HepG2 (cell line): ENCODE results near the gene VAC14. TPM values are rescaled to one million over a fixed set of nuclear protein-coding genes. Genes with fewer than 3 reads are reported as not detected.
A peak's percentile ranks its signal among the peaks of the same experiment; 100 is the strongest.

Source experiments
- ATAC-seq: fragments of 200-7000 bp; cut with Tn5 transposase; 3 replicates; pipeline ENCODE4 v1.9.1; 2020; ENCODE audit warnings: mild to moderate bottlenecking, moderate library complexity
- BruUV-seq: library from RNA; stranded (reverse); fragments of 400-500 nt; replicated peaks from 2 replicates; lab custom pipeline; 2021; lab: Mats Ljungman, UMichigan
- CTCF ChIA-PET: fragments of 300-600 bp; formaldehyde crosslinking; extraction: SDS; loops from one replicate; lab custom pipeline; 2021; ENCODE audit warnings: low total read pairs, inconsistent platforms, low intra/inter-chr PET ratio; lab: Yijun Ruan, JAX
- POLR2A ChIA-PET: fragments of 350-600 bp; sonication (Branson Sonifier 250); formaldehyde crosslinking; loops from one replicate; lab custom pipeline; 2020; ENCODE audit warnings: antibody characterized with exemption, inconsistent platforms; lab: Yijun Ruan, JAX
- DNase-seq: peaks from one replicate; pipeline ENCODE4 v3.0.0-alpha.2; 2015; ENCODE audit warnings: low spot score
- FAIRE-seq: peaks from 3 replicates; lab custom pipeline; 2011; peaks lifted over from hg19 to GRCh38; lab: Jason Lieb, UNC
- H2AFZ ChIP-seq: one replicate; pipeline ENCODE4 v1.6.1; 2011; ENCODE audit warnings: low read length, inconsistent platforms
- H3K27ac ChIP-seq: fragments of 300-600 bp; 3 replicates; pipeline ENCODE4 v1.8.0; 2011; ENCODE audit warnings: mixed run types, mild to moderate bottlenecking, mixed read lengths, low read length, inconsistent platforms; ENCODE audit not compliant: insufficient read depth; ENCODE audit errors: extremely low read length
- H3K27me3 ChIP-seq, 2 experiments: fragments of 200-600 bp in 1 of 2; 2 replicates in 1 of 2; 3 replicates in 1 of 2; pipeline versions ENCODE4 v1.6.0 to v1.8.0; 2011; ENCODE audit warnings: low read length in 2 of 2, mild to moderate bottlenecking in 2 of 2, moderate library complexity in 2 of 2, inconsistent platforms in 1 of 2; ENCODE audit not compliant: insufficient read depth in 2 of 2, control insufficient read depth in 1 of 2
- H3K36me3 ChIP-seq, 2 experiments: fragments of 200-600 bp in 1 of 2; replicated peaks in 1 of 2; 2 replicates in 1 of 2; 3 replicates in 1 of 2; pipeline versions ENCODE4 v1.5.1 to v1.8.0; 2011; ENCODE audit warnings: low read length in 2 of 2, inconsistent platforms in 1 of 2; ENCODE audit not compliant: insufficient read depth in 2 of 2, control insufficient read depth in 1 of 2
- H3K4me1 ChIP-seq: 2 replicates; pipeline ENCODE4 v1.5.1; 2012; ENCODE audit warnings: low read length, inconsistent platforms; ENCODE audit not compliant: insufficient read depth
- H3K4me2 ChIP-seq: 2 replicates; pipeline ENCODE4 v1.6.0; 2011; ENCODE audit warnings: low read depth, low read length, inconsistent platforms
- H3K4me3 ChIP-seq, 3 experiments: fragments of 200-600 bp in 1 of 3; sonication (generic), shearing (Covaris generic) in 1 of 3; replicated peaks in 1 of 3; 2 replicates each; pipeline ENCODE4 v1.5.1; 2011 to 2016; ENCODE audit warnings: low read length in 3 of 3, inconsistent platforms in 2 of 3, low read depth in 2 of 3, mild to moderate bottlenecking in 2 of 3, control low read depth in 1 of 3, mixed read lengths in 1 of 3; ENCODE audit not compliant: insufficient read depth in 1 of 3
- H3K79me2 ChIP-seq: one replicate; pipeline ENCODE4 v1.6.1; 2011; ENCODE audit warnings: low read length, inconsistent platforms; ENCODE audit not compliant: insufficient read depth
- H3K9ac ChIP-seq: 2 replicates; pipeline ENCODE4 v1.6.0; 2011; ENCODE audit warnings: mild to moderate bottlenecking, low read depth, low read length, inconsistent platforms; ENCODE audit not compliant: insufficient read depth
- H3K9me3 ChIP-seq: 2 replicates; pipeline ENCODE4 v1.5.1; 2012; ENCODE audit warnings: mild to moderate bottlenecking, low read length
- H4K20me1 ChIP-seq: 2 replicates; pipeline ENCODE4 v1.6.0; 2011; ENCODE audit warnings: inconsistent platforms, mild to moderate bottlenecking, low read length, moderate library complexity; ENCODE audit not compliant: insufficient read depth
- BRD4 ChIP-seq: sonication (generic); formaldehyde crosslinking; IDR thresholded peaks from 2 replicates; pipeline ENCODE4 v1.4.0; 2020; ENCODE audit warnings: missing genetic modification reagents
- NFE2L2 ChIP-seq: fragments of 150-350 bp; IDR thresholded peaks from 2 replicates; pipeline ENCODE4 v1.6.1; 2014; ENCODE audit warnings: low read length
- RBFOX2 ChIP-seq: fragments of 200-400 bp; formaldehyde crosslinking; IDR thresholded peaks from 2 replicates; pipeline ENCODE4 v1.6.1; 2017; ENCODE audit warnings: low read depth, mild to moderate bottlenecking, low read length
- RBM22 ChIP-seq: fragments of 200-400 bp; formaldehyde crosslinking; optimal IDR thresholded peaks from 2 replicates; pipeline ENCODE3; 2017; ENCODE audit warnings: mild to moderate bottlenecking, low read length, moderate library complexity
- WGBS: methylation state at CpG from one replicate; pipeline ENCODE4 v1.1.6; 2017; ENCODE audit warnings: low lambda C conversion rate; 5-methylcytosine and 5-hydroxymethylcytosine counted together
- in situ Hi-C: cut with HindIII; loops from 2 replicates; pipeline ENCODE4 v1.10.0; 2017; ENCODE audit warnings: low pct_unique_long_range_greater_than_20kb; ENCODE audit not compliant: extremely low pct_ligation_motif_present
- intact Hi-C: fragments of 100-400 bp; cut with micrococcal nuclease; formaldehyde crosslinking; loops from one replicate; pipeline ENCODE4 v1.10.0; 2022; ENCODE audit not compliant: unreplicated experiment
- polyA plus RNA-seq, 8 experiments: library from polyadenylated mRNA; depleted of rRNA in 3 of 8; stranded (reverse) in 7 of 8; unstranded in 1 of 8; fragments of >200 nt; fragmentation: Illumina TruSeq in 4 of 8; extraction: Trizol in 4 of 8; gene quantifications; 2 replicates each; pipeline versions ENCODE4 v1.2.1 to v1.2.3, GENCODE V29; 2011 to 2016; ENCODE audit warnings: low read depth in 4 of 8, missing spikeins in 1 of 8, mixed read lengths in 1 of 8; ENCODE audit not compliant: insufficient read depth in 1 of 8
- total RNA-seq, 5 experiments: library from RNA; depleted of rRNA; stranded (reverse); fragments of >200 nt; fragmentation: Illumina TruSeq; extraction: Trizol; gene quantifications; 2 replicates each; pipeline ENCODE4 v1.2.3, GENCODE V29; 2016; ENCODE audit warnings: low read depth in 1 of 5
- TF ChIP-seq, protein P1 (sequence below): sonication (generic); formaldehyde crosslinking; IDR thresholded peaks from 2 replicates; pipeline ENCODE4 v1.9.0; 2021; ENCODE audit warnings: missing genetic modification reagents, borderline replicate concordance

VAC14 gene
- total and polyA plus RNA-seq, 2 of the 13 experiments (the other 11 are each of a cell fraction or from before 2014, with no cell fraction given), result 23.5 to 24.6 TPM

DNA sequence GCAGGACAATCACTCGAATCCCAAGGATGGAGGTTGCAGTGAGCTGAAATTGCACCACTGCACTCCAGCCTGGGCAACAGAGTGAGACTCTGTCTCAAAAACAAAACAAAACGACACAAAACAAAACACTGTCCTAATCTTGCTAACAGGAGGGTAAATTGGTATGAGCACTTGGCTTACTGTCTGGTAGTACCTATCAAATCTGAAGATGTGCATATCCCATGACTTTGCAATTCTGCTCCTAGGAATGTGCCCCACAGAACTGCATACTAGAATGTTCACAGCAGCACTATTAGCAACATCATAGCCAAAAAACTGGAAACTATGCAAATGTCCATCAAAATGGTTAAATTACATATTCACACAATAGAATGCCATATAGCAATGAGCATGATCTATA lies 130.8 kb downstream of the VAC14 start:
- Histone ChIP-seq H3K36me3 (peaks cover 53 to 94% of the 10 kb centered on the region in 2 experiments), H3K4me2 (no peak overlapping the region), H3K4me3 (no peak overlapping the region), H2AFZ (no peak overlapping the region), H3K9ac (no peak overlapping the region), H3K79me2 (peaks cover 12% of the 10 kb centered on the region), H3K27ac (no peak overlapping the region), H3K9me3 (no peaks in the 10 kb centered on the region), H3K4me1 (no peaks in the 10 kb centered on the region), H4K20me1 (peaks cover 19% of the 10 kb centered on the region), H3K27me3 (no peaks in the 10 kb centered on the region)
- CTCF ChIA-PET, result no interaction called here
- FAIRE-seq (no peak), ATAC-seq (no peak), DNase-seq (no peak)
- 98% methylated on average over 2 of the region's 2 CpGs for WGBS
- TF ChIP-seq, protein P1, sequence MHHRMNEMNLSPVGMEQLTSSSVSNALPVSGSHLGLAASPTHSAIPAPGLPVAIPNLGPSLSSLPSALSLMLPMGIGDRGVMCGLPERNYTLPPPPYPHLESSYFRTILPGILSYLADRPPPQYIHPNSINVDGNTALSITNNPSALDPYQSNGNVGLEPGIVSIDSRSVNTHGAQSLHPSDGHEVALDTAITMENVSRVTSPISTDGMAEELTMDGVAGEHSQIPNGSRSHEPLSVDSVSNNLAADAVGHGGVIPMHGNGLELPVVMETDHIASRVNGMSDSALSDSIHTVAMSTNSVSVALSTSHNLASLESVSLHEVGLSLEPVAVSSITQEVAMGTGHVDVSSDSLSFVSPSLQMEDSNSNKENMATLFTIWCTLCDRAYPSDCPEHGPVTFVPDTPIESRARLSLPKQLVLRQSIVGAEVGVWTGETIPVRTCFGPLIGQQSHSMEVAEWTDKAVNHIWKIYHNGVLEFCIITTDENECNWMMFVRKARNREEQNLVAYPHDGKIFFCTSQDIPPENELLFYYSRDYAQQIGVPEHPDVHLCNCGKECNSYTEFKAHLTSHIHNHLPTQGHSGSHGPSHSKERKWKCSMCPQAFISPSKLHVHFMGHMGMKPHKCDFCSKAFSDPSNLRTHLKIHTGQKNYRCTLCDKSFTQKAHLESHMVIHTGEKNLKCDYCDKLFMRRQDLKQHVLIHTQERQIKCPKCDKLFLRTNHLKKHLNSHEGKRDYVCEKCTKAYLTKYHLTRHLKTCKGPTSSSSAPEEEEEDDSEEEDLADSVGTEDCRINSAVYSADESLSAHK (CRISPR knock-in tag), result no peak
- TF ChIP-seq NFE2L2, result 0 out of 2 replicates have a peak, but pooled peaks have one; percentile 20
- TF ChIP-seq BRD4 (CRISPR knock-in tag), result no peak
- TF ChIP-seq RBFOX2, result peak; percentile 21; the same call in 1 of the 2 replicates
- peak; percentile 20 for TF ChIP-seq RBM22
- BruUV-seq, result TSS peak; percentile 5
- POLR2A ChIA-PET, result interaction anchor here (1.2 to 2.0 kb wide), 2 partner anchors 12 to 55 kb away, joined by 3 to 14 read pairs; no protein-coding TSS in a partner anchor
- in situ Hi-C loops (no loop called here), intact Hi-C loops (no loop called here)
